D341Med (cell line): Measurements from ENCODE around the gene S100P.

Experiments used
- DNase-seq: peaks from one replicate; pipeline ENCODE4 v3.0.0; 2012; ENCODE audit warnings: low spot score

The S100P gene

DNA sequence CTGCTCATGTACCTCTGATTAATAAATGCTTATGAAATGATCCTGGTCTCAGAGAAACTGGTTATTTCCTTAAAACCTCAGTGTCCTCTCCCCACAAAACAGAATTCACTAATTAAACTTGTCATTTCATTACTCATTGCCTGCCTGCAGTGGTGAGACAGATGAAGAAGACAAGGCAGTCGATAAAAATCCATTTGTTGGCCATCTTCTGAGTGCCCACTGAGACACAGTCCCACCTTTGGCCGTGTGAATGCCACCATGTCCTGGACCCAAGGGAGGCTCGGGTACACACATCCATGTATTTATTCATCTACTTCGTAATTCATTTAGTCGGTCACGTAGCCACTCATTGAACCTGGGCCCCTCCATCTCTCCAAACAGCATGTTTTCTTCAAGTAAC, 3.5 kb downstream of the S100P start:
- DNase-seq, result no peak

- DNase-seq, result no peak
These were observed 5.7 kb downstream of the S100P start for GRCh38 chr4:6699388-6699787.

- DNase-seq, result no peak
These were observed 6.2 kb downstream of the S100P start for GRCh38 chr4:6699903-6700302.

- no peak for DNase-seq
These were observed 7.7 kb downstream of the S100P start for GRCh38 chr4:6701371-6701770.

- DNase-seq, result no peak
These were observed 9.1 kb downstream of the S100P start for GRCh38 chr4:6702761-6703160.

DNA sequence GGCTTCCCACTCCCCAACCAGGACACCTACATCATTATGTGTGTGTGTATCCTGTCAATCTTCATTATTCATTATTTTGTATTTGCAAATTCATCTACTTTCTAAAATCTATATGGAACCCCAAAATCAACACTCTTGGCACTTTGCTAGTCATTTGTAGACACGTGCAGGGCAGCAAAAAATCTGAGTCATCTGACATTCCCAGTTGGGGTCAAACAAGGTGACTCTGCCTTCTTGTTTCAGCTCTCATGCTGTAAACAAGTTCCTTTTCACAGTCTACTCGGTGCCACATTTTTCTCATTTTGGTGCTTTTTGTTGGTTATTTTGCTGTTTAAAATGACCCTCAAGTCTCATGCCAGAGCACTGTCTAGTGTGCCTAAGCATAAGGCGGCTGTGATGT, 10.1 kb downstream of the S100P start:
- no peak for DNase-seq

GRCh38 chr4:6705646-6706045, 12.0 kb downstream of the S100P start:
- DNase-seq, result no peak

DNA sequence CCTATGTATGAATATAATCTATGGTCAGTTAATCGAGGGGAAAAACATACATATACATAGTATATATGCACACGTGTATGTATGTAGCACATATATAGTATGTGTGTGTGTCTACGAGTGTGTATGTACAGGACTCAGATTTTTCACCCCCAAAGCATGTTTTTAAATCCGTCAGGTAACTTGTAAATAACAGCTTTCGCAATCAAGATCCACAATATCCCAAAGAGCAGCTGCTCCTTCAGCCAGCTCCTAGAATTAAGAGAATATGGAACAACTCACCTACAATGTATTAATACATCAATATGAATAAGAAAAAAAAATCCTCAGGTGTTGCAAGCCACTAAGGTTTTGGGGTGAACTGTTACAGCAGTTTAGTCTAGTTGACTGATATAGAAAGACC, 12.5 kb downstream of the S100P start:
- no peak for DNase-seq

DNA sequence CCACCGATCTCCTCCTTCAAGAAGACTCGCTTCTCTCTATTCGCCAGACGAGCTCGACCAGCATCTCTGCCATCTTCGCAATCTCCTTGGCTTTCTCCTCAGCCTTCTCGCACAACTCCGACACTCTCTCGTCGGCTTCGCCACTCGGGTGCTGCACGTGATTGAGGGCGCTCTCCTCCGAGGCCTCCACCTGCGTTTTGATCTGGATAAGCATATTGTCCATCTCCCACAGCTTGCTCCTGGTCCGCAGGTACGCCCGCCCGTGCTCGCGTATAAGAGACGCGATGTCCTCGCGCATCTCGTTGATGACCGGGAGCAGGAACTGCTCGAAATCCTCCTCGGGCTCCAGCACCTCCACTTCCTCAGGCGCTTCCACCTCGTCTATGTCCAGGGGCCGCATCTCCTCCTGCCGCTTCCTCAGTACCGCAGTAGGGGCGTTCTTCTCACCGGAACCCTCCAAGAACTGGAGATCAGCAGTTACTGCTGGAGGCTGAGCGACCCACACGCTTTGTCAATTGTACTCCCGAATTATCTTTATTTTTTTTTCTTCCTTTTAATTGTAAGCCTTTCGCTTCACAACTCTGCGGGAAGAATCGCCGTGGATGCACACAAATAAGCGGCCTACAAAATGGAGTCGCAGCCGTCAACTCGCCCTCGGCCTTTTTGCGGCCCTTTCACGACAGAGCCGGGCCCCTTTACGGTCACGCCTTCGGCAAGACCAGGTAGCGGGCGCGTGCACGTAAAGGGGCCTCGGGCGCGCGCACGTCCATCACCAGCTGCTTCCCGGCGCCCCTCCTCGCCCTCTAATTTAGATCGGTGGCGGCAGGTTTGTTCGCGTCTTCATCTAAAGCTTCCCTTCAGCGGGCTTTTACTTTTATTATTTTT, 15.8 kb downstream of the S100P start, which contains the start of gene MRFAP1L1:
MRFAP1L1 (minus strand) TSS at position 636 of the 885 bp plus-strand sequence; CDS start at position 400, 236 bp downstream.
- DNase-seq, result peak; percentile 97

- DNase-seq, result no peak
These were observed 16.6 kb downstream of the S100P start for GRCh38 chr4:6710282-6710681.

- DNase-seq, result no peak
These were observed 17.3 kb downstream of the S100P start for GRCh38 chr4:6710996-6711395.

GRCh38 chr4:6714954-6715353, 21.3 kb downstream of the S100P start:
- DNase-seq, result no peak

- no peak for DNase-seq
These were observed 22.0 kb downstream of the S100P start for GRCh38 chr4:6715704-6716017.

GRCh38 chr4:6716018-6716911, 22.6 kb downstream of the S100P start, which contains the start of gene BLOC1S4:
TSS of gene BLOC1S4 (plus strand) at chr4:6716174. CDS start at chr4:6716210, 36 bp downstream.
- DNase-seq, result peak; percentile 98

- no peak for DNase-seq
These were observed 23.4 kb downstream of the S100P start for GRCh38 chr4:6716958-6717655.

DNA sequence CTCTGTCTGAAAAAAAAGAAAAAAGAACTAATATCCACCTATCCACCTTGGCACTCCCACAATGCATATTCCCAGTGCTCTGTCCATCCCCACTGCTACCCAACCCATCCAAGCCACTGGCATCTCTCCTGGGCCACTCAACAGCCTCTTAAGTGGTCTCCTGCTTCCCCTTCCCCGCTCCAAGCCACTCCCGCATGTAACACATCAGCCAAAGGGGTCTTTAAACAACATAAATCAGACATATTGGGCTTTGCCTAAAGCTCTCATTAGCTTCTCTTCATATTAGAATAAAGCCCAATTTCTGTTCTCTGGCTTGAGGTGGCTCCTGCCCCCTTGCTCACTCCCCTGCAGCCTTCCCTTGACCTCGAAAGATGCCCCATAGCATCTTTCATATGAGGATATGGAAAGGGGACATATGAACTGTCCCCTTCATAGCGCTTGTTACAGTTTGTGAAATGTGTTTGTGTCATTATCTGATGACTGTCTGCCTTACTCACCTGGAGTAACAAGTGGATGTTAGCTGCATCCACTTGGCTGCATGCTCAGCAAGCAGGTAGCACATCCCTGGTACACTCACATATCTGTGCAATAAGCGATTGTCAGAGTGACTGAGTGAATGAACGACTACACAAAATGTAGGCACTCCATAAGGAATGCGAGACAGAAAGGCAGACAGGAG, 25.4 kb downstream of the S100P start:
- DNase-seq, result no peak

- no peak for DNase-seq
These were observed 26.0 kb downstream of the S100P start for GRCh38 chr4:6719611-6720179.

- peak; percentile 93 for DNase-seq
These were observed 26.6 kb downstream of the S100P start for GRCh38 chr4:6720202-6720699.

DNA sequence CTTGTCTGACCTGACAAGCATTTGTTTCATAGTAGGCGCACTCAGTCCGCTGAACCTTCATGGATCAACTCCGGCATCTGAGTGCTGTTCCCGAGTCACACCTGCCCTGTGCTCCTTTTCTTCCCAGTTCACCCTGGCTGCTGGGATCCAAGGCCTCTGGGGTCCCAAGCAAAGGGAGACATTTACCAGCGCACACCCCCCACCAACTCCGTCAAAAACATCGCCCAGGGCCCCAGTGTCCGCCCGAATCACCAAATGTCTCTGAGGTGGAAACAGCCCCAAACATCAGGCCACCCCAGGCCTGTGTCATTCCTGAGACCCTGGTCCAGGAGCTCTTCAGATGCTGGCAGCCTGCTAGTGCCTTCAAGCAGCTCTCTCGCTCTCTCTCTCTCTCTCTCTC, 27.4 kb downstream of the S100P start:
- DNase-seq, result no peak

GRCh38 chr4:6722891-6723290, 29.2 kb downstream of the S100P start:
- DNase-seq, result no peak

GRCh38 chr4:6723851-6724250, 30.2 kb downstream of the S100P start:
- no peak for DNase-seq
